NCI-H1048 (cell line): ENCODE data around the gene MEGF8.

Experiments used
- DNase-seq: peaks from one replicate; lab custom pipeline; 2025; lab: John Stamatoyannopoulos, UW

The MEGF8 gene

GRCh38 chr19:42286349-42287016, 39.0 kb upstream of the MEGF8 start:
- DNase-seq, result no peak

DNA sequence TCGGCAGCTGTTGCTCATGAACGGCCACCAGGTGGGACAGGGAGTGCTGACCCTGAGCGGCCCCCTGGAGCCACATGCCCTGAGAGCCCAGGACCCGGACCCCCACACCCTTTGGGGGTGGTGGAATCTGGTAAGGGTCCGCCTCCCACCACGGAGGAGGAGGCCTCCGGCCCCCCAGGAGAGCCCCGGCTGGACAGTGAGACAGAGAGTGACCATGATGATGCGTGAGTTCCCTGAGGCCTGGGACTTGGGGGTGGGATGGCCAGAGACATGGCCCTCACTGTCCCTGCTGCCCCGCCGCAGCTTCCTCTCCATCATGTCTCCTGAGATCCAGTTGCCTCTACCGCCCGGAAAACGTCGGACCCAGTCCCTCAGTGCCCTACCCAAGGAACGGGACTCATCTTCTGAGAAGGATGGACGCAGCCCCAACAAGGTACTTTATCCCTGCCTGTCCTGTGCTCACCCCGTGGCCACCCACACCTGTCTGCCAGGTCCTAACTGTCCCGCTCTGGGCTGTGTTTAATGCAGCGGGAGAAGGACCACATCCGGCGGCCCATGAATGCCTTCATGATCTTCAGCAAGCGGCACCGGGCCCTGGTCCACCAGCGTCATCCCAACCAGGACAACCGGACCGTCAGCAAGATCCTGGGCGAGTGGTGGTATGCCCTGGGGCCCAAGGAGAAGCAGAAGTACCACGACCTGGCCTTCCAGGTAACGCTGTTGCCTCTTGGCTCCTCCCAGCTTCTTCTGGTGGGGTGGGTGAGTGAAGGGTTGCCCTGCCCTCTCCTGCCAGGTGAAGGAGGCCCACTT, 38.2 kb upstream of the MEGF8 start:
- no peak for DNase-seq

GRCh38 chr19:42287827-42288107, 37.7 kb upstream of the MEGF8 start:
- no peak for DNase-seq

GRCh38 chr19:42288387-42288786, 37.0 kb upstream of the MEGF8 start:
- no peak for DNase-seq

GRCh38 chr19:42288881-42289555, 36.4 kb upstream of the MEGF8 start:
- no peak for DNase-seq

DNA sequence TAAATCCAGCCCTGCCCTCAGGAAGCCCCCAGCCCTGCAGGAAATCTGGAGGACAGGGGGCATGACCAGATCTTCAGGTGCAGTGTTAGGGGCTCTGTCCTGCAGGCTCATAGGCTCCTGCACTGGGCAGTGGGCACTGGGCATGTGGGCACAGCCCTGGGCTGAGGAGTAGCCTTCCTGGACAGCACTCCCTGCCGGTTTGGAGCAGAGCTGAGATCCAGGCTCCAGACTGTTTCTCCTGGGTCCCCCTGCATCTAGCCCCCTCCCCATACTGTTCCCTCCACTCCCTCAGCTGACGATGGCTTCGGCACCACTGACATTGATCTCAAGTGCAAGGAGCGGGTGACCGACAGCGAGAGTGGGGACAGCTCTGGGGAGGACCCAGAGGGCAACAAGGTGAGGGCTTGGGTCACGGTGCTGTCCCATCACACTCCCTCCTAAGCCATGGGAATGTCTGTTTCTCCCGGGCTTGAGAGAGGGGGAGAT, 35.8 kb upstream of the MEGF8 start:
- DNase-seq, result no peak

- DNase-seq, result no peak
These were observed 35.3 kb upstream of the MEGF8 start for GRCh38 chr19:42290136-42290522.

DNA sequence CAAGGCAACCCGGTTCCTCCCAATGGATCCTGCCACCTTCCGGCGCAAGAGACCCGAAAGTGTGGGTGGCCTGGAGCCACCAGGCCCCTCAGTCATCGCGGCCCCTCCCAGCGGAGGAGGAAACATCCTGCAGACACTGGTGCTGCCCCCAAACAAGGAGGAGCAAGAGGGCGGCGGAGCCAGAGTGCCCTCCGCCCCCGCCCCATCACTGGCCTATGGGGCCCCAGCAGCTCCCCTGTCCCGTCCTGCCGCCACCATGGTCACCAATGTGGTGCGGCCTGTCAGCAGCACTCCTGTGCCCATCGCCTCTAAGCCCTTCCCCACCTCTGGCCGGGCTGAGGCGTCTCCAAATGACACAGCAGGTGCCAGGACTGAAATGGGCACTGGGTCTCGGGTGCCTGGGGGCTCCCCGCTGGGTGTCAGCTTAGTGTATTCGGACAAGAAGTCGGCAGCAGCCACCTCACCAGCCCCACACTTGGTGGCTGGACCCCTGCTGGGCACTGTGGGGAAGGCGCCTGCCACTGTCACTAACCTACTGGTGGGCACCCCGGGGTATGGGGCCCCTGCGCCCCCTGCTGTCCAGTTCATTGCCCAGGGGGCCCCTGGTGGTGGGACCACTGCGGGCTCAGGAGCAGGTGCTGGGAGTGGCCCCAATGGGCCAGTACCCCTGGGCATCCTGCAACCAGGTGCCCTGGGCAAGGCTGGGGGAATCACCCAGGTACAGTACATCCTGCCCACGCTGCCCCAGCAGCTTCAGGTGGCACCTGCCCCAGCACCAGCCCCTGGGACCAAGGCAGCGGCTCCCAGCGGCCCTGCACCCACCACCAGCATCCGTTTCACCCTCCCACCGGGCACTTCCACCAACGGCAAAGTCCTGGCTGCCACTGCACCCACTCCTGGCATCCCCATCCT, 34.7 kb upstream of the MEGF8 start:
- DNase-seq, result no peak

GRCh38 chr19:42291435-42291810, 34.0 kb upstream of the MEGF8 start:
- DNase-seq, result no peak

- DNase-seq, result no peak
These were observed 33.1 kb upstream of the MEGF8 start for GRCh38 chr19:42292042-42292960.

DNA sequence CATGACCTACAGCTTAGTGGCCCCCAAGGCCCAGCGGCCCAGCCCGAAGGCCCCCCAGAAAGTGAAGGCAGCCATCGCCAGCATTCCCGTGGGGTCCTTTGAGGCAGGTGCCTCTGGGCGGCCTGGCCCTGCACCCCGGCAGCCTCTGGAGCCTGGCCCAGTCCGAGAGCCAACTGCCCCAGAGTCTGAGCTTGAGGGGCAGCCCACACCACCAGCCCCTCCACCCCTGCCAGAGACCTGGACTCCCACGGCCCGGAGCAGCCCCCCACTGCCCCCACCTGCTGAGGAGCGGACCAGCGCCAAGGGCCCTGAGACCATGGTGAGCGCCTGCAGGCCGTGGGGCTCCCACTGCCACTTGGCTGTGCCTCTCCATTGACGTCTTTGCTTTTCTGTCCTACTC, 32.5 kb upstream of the MEGF8 start:
- no peak for DNase-seq

- no peak for DNase-seq
These were observed 31.9 kb upstream of the MEGF8 start for GRCh38 chr19:42293540-42293939.

DNA sequence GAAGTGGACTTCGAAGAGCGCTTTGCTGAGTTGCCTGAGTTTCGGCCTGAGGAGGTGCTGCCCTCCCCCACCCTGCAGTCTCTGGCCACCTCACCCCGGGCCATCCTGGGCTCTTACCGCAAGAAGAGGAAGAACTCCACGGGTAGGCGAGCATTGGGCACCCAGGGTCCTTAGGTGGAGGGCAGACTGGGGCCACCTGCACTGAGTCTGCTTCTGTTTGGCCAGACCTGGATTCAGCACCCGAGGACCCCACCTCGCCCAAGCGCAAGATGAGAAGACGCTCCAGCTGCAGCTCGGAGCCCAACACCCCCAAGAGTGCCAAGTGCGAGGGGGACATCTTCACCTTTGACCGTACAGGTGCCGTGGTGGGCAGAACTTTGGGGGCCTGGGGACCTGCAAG, 31.5 kb upstream of the MEGF8 start:
- no peak for DNase-seq

GRCh38 chr19:42294471-42295137, 30.8 kb upstream of the MEGF8 start:
- DNase-seq, result no peak

DNA sequence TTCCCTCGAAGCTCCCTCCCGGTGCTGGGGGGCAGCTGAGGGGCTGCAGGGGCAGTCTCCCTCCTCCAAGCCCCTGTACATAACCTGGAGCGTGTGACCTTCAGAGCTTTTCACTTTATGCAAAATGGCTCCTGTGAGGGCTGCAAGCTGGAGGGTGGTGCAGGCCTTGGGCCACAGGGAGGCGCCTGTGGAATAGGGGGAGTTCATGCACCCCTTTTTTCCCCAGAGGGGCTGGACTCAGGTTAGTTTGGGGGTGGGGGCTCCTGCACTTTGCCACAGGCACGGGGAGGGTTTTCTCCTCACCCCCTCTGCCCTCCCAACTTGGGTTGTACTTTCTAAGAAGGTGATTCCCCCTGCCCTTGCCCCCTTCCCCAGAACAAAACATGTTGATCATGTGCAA, 30.1 kb upstream of the MEGF8 start:
- no peak for DNase-seq

DNA sequence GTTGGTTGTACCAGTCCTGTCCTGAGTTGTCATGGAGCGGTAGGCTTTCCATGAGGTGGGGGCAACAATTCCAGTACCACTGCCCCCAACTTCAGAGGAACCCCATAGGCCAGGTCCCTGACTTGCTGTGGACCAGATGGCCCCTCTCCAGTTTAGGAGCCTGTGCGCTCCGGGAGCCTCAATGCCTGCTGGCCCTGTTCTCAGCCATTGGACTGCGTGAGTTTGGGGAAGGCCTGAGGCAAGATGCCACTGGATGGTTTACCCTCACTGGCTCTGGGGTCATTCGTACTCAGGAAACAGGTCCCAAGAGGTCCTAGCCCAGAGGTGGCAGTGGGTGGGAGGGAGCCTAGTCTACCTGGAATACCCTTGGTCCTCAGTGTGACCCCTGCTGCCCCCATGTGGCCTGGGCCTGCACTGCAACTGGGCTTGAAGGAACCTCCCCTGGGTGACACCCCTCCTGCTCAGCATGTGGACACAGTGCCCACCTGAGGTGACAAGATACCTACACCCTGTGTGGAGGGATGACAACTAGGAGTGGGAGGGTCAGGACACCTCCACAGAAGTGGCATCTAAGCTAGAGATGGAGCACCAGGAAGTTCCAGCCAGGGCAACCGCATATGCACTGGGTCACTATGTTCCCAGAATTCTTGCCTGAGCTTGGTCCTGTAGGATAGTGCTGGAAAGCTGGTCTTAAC, 29.5 kb upstream of the MEGF8 start:
- no peak for DNase-seq

DNA sequence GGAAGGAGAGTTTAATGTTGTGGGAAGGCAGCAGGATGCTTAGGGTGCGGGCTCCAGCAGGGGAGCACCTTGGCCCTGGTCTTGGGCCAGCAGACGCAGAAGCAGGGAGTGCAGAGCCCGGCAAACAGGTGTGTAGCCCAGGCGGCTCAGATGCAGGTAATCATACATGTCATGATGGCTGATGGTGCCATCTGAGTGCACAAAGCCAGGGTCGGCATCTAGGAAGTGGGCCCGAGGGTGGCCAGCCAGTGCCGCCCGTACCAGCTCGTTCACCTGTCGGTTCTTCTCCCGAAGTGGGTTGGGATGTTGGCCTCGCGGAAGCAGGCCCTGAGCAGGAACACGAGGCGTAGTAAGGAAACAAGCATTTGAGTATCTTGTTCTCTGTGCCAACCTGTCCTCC, 28.4 kb upstream of the MEGF8 start:
- DNase-seq, result no peak

GRCh38 chr19:42301646-42302203, 23.7 kb upstream of the MEGF8 start, which contains the start of gene PRR19:
PRR19 (plus strand) TSS chr19:42302132; CDS start chr19:42309585, 7,453 bp downstream.
- DNase-seq, result no peak

DNA sequence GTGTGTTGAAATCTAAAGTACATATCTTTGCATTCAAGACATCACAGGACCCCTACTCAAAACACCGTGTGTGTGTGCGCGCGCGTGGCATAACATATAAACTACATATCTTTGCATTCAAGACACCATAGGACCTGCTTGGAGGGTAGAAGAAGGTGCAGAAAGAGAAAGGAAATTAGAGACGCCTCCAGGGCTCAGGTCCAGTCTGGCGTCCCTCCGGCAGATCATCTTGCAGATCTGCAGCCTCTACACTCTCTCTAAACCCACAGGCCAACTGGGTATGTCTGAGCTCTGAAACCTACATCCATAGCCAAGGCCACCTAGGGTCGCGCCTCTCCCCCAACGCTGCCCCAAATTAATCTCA, 22.4 kb upstream of the MEGF8 start:
- no peak for DNase-seq

GRCh38 chr19:42303876-42304275, 21.6 kb upstream of the MEGF8 start:
- no peak for DNase-seq
